ENCODE results near the gene COL15A1.

DNA sequence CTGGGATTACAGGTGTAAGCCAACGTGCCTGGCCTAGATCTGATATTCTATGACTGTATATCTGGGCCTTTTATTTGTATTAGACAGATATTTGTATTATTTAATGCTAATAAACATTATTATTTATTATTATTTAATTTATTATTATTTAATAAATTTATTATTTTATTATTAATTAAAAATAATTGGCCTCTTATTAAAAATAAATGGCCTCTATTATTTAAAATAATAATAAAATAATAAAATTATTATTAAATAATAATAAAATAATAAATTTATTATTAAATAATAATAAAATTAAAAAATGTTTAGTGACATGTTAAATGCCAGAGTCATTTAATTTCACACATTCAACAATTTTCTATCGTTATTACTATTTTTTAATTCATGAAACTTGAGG is 9.8 kb upstream of the COL15A1 start:
- TF ChIP-seq, protein P1, sequence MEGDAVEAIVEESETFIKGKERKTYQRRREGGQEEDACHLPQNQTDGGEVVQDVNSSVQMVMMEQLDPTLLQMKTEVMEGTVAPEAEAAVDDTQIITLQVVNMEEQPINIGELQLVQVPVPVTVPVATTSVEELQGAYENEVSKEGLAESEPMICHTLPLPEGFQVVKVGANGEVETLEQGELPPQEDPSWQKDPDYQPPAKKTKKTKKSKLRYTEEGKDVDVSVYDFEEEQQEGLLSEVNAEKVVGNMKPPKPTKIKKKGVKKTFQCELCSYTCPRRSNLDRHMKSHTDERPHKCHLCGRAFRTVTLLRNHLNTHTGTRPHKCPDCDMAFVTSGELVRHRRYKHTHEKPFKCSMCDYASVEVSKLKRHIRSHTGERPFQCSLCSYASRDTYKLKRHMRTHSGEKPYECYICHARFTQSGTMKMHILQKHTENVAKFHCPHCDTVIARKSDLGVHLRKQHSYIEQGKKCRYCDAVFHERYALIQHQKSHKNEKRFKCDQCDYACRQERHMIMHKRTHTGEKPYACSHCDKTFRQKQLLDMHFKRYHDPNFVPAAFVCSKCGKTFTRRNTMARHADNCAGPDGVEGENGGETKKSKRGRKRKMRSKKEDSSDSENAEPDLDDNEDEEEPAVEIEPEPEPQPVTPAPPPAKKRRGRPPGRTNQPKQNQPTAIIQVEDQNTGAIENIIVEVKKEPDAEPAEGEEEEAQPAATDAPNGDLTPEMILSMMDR (IDR thresholded peaks at IDR 0.05), result no peak
- no peak for TF ChIP-seq POLR2A (IDR thresholded peaks at IDR 0.05)
